GM21529 (cell line): ENCODE measurements around the gene RPP38.

ENCODE experiments used
- ATAC-seq: cut with Tn5 transposase; IDR thresholded peaks from one replicate; pipeline ENCODE4 v1.9.1; 2021; ENCODE audit not compliant: unreplicated experiment

The RPP38 gene

GRCh38 chr10:15149042-15149771 lies 52.1 kb downstream of the RPP38 start:
- no peak for ATAC-seq

- no peak for ATAC-seq
These were observed 53.4 kb downstream of the RPP38 start for GRCh38 chr10:15150563-15150962.

GRCh38 chr10:15152556-15152955 lies 55.4 kb downstream of the RPP38 start:
- no peak for ATAC-seq
